ENCODE measurements around the gene SHC3.

Gene SHC3

DNA sequence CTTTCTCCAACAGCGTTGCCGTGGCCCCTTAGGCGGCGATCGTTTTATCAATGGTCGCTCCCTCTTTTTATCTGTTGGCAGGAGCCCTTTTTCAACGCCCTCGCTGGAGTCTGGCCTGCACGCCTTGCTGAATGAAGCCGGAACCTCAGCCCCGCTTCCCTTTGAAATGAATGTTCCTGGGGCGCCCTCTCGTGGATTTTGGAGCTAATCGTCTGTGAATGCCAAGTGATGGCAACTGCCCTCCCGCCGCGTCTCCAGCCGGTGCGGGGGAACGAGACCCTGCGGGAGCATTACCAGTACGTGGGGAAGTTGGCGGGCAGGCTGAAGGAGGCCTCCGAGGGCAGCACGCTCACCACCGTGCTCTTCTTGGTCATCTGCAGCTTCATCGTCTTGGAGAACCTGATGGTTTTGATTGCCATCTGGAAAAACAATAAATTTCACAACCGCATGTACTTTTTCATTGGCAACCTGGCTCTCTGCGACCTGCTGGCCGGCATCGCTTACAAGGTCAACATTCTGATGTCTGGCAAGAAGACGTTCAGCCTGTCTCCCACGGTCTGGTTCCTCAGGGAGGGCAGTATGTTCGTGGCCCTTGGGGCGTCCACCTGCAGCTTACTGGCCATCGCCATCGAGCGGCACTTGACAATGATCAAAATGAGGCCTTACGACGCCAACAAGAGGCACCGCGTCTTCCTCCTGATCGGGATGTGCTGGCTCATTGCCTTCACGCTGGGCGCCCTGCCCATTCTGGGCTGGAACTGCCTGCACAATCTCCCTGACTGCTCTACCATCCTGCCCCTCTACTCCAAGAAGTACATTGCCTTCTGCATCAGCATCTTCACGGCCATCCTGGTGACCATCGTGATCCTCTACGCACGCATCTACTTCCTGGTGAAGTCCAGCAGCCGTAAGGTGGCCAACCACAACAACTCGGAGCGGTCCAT lies 177.4 kb downstream of the SHC3 start:
- DNase-seq (ENCODE audit: low spot score) = peak; percentile 73

DNA sequence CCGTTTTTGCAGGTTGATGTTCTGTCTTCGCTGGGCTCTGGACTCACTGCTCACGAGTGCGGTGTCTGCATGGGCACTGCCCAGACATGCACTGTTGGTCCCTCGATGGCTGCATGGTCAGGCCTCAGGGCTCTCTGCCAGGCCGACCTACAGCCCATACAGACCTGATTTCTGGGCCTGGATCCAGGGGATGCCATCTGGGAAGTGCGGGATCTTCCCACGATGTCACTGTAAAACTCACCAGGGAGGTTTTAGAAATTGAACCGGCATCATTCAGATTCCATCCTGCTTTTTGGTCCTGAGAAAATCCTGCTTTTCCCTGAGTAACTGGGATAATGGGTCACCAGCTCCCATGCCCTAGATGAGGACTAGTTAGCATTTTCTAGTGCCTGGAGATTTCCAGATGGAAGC lies 178.2 kb downstream of the SHC3 start:
- no peak for DNase-seq (ENCODE audit: low spot score)

- DNase-seq (ENCODE audit: low spot score) = no peak
Measured at GRCh38 chr9:88998911-88999310, 179.7 kb downstream of the SHC3 start.

DNA sequence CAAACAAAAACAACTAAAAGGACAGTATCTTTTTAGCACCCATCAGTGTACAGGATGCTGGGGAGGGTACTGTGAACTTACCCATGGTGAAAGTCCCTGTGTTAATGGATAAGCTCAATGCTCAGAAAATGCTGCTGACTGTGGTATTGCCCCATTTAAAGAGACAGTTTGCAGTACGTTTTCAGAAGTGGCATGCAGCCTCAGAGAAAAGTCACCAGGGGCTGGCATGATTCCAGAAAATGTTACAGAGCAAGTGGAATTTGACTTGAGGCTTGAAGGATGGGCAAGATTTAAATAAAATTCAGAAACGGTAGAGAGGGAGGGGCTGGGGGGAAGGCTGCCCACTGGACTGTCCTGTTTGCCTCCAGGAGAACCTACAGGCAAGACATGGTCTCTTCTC lies 180.1 kb downstream of the SHC3 start:
- no peak for DNase-seq (ENCODE audit: low spot score)

- DNase-seq (ENCODE audit: low spot score) = no peak
Measured at GRCh38 chr9:88997646-88998045, 181.0 kb downstream of the SHC3 start.

DNA sequence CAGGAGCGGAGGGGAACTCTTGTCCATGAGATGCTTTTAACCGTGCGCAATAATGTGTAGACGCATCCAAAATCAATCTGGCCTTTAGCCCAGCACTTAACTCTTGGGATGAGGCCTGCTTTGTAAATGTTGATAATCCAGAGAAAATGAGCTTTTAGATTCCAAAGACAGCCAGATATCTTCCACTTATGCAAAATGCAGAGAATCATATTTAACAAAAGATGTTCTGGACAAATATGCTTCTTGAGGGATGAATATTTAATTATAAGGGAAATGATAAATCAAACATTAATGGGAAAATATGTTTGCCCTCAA lies 181.7 kb downstream of the SHC3 start:
- DNase-seq (ENCODE audit: low spot score) = no peak

DNA sequence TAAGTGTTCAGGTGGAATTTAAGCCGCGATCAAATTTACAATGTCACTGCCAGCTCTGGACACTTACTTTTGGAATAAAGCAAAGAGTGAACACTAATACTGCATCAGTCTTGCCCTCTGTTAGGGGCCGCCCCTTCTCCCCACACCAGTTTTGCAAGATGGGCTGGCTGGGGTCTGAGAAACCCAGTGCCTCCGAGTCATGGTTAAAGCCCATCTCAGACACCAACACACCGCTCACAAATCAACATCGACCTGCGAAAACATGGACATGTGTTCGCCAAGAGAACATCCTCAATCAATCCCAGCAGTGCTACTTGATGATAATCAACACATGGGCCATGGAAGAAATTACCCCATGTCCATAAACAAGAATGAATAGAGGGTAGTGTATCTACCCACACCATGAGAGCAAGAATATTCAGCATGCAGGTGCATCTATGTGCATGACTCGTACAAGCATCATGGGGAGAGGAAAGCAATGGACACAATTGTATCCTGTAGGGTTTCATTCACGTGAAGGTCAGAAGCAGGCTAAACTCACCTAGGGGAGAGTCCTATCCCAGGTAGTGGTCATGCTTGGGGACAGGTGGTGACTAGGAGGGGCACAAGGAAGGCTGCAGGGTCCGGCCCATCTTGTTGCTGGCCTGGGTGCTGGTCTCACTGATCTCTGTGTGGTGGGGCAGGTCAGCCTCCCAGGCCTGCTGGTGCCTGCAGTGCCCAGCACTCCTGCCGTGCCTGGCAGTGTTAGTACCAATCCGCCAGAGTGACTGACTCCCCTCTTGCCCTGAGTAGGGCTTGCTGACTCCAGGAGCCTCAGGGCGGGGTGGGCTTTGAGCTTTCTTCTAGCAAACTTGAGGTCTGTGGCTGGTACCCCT lies 182.3 kb downstream of the SHC3 start:
- DNase-seq (ENCODE audit: low spot score) = no peak

- DNase-seq (ENCODE audit: low spot score) = no peak
Measured at GRCh38 chr9:88995627-88996026, 183.0 kb downstream of the SHC3 start.

GRCh38 chr9:88995200-88995577 lies 183.4 kb downstream of the SHC3 start:
- DNase-seq (ENCODE audit: low spot score) = no peak

- DNase-seq (ENCODE audit: low spot score) = peak; percentile 25
Measured at GRCh38 chr9:88994469-88995199, 184.0 kb downstream of the SHC3 start.

- no peak for DNase-seq (ENCODE audit: low spot score)
Measured at GRCh38 chr9:88993871-88994460, 184.7 kb downstream of the SHC3 start.

GRCh38 chr9:88993327-88993726 lies 185.3 kb downstream of the SHC3 start:
- DNase-seq (ENCODE audit: low spot score) = no peak

GRCh38 chr9:88992556-88992955 lies 186.1 kb downstream of the SHC3 start:
- DNase-seq (ENCODE audit: low spot score) = no peak

GRCh38 chr9:88991066-88992034 lies 187.3 kb downstream of the SHC3 start, which contains the start of gene S1PR3:
Gene S1PR3, plus strand, starts transcription at chr9:88991468. Its CDS starts 9,733 bp downstream, at chr9:89001201.
- no peak for DNase-seq (ENCODE audit: low spot score)

DNA sequence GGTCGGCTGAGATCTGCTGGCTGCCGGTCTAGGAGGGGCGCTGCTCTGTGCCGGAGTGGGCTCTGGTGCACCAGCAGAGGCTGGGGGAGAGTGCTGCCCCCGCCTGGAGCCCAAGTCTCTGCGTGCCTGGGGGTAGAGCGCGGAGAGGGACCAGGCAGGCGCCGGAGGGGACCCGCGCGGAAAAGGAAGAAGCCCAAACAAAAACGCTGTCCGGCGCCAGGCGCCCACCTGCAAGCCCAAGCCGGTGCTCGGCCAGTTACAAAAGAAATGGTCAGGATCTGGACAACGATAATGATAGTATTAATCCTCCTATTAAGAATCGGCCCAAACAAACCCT lies 187.9 kb downstream of the SHC3 start:
- no peak for DNase-seq (ENCODE audit: low spot score)

DNA sequence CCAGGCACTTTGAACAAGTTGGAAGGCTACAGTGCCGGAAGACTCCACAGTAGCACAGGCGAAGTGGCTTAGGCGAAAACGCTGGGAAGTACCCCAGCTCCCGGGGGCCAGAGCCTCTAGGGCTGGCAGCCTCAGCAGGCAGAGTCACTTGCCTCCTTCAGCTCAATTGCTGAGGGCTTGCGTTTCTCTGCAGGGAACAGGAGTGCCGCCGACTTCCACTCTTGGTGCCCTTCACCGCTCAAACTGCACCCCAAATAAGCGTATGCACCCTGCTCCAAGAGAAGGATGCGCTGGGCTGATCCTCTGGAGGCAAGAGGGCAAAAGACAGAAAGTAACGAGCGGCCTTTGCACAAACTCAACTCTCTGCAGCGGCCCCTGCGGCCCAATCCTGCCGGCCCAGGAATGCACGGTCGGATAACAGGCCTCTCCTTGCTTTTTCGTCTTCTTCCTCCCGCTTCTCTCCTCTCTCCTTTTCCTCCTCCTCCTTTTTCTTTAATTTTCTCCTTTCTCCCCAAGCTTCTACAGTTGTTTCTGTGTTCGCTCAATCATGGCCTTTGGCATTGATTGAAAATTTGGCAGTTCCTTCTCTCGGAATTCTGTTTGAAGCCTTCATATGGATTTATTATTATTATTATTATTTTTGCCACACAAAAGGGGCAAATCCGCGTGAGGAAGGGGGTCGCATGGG lies 188.4 kb downstream of the SHC3 start:
- no peak for DNase-seq (ENCODE audit: low spot score)

- no peak for DNase-seq (ENCODE audit: low spot score)
Measured at GRCh38 chr9:88988796-88989641, 189.6 kb downstream of the SHC3 start.

DNA sequence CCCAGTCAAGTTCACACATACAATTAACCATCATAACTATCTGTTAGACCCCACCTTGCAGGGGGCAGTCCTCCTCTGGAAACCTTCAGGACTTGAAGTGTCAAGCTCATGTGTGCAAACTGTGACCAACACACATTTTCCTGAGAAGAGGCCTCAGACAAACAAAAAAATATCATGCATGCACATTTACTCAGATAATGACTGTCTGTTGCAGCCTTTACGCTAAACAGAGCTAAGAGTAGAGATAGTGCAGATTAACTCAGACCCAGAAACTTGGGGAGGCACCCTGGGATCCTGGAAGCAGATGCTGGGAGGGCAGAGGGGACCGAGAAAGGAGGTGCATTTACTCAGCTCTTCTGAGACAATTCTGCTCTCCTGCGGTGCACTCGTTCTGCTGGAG lies 191.0 kb downstream of the SHC3 start:
- DNase-seq (ENCODE audit: low spot score) = no peak

GRCh38 chr9:88986776-88987175 lies 191.8 kb downstream of the SHC3 start:
- no peak for DNase-seq (ENCODE audit: low spot score)
